Vagina (tissue), 2 donors: ENCODE measurements around the gene NTM. TPM values are rescaled to one million over a fixed set of nuclear protein-coding genes. Genes with fewer than 3 reads are reported as not detected.

Experiments
- DNase-seq, 2 donors: peaks; one replicate each; pipeline ENCODE4 v3.0.0-alpha.2; 2017; ENCODE audit errors: extremely low spot score in 2 of 2
- H3K27ac ChIP-seq: fragments of 200-600 bp; sonication (generic); one replicate; pipeline ENCODE4 v1.5.1; 2019
- H3K27me3 ChIP-seq: fragments of 200-600 bp; sonication (generic); one replicate; pipeline ENCODE4 v1.5.1; 2019
- H3K36me3 ChIP-seq, 2 donors: fragments of 200-600 bp; sonication (generic); one replicate each; pipeline ENCODE4 v1.5.1; 2017 to 2019
- H3K4me1 ChIP-seq: fragments of 200-600 bp; sonication (generic); one replicate; pipeline ENCODE4 v1.5.1; 2019
- H3K4me3 ChIP-seq, 2 donors: fragments of 200-600 bp; sonication (generic); 1 replicate in 1 of 2; 2 replicates in 1 of 2; pipeline ENCODE4 v1.5.1; 2016 to 2019
- H3K9me3 ChIP-seq: fragments of 200-600 bp; sonication (generic); one replicate; pipeline ENCODE4 v1.5.1; 2019
- POLR2A ChIP-seq, 2 donors: fragments of 450-650 bp; IDR thresholded peaks; one replicate each; pipeline ENCODE4 v1.6.1; 2017; ENCODE audit warnings: antibody characterized with exemption in 2 of 2, mild to moderate bottlenecking in 2 of 2, moderate library complexity in 2 of 2
- POLR2AphosphoS5 ChIP-seq, 2 donors: sonication (generic); formaldehyde crosslinking; IDR thresholded peaks; one replicate each; pipeline ENCODE4 v1.9.0; 2017; ENCODE audit warnings: antibody characterized with exemption in 2 of 2, mild to moderate bottlenecking in 2 of 2, low read depth in 1 of 2; ENCODE audit not compliant: insufficient read depth in 1 of 2
- intact Hi-C: fragments of 100-400 bp; cut with DNase I; formaldehyde crosslinking; loops from one replicate; pipeline ENCODE4 v1.15.1; 2023
- total RNA-seq: library from RNA; depleted of rRNA; stranded (reverse); fragments of >200 nt; gene quantifications from one replicate; pipeline ENCODE4 v1.2.3, GENCODE V29; 2016
- TF ChIP-seq, protein P1 (sequence below), 3 experiments: fragments of 450-650 bp in 2 of 3; fragments of 200-600 bp in 1 of 3; sonication (generic) in 1 of 3; IDR thresholded peaks; one replicate each; pipeline ENCODE4 v1.5.1; 2017 to 2019; ENCODE audit warnings: antibody characterized with exemption in 3 of 3, mild to moderate bottlenecking in 2 of 3, moderate library complexity in 2 of 3

Gene NTM
- total RNA-seq, 1 donor from 2014 or later: 4.2 TPM

GRCh38 chr11:131773626-131774025, 403.2 kb downstream of the NTM start:
- TF ChIP-seq, protein P1, sequence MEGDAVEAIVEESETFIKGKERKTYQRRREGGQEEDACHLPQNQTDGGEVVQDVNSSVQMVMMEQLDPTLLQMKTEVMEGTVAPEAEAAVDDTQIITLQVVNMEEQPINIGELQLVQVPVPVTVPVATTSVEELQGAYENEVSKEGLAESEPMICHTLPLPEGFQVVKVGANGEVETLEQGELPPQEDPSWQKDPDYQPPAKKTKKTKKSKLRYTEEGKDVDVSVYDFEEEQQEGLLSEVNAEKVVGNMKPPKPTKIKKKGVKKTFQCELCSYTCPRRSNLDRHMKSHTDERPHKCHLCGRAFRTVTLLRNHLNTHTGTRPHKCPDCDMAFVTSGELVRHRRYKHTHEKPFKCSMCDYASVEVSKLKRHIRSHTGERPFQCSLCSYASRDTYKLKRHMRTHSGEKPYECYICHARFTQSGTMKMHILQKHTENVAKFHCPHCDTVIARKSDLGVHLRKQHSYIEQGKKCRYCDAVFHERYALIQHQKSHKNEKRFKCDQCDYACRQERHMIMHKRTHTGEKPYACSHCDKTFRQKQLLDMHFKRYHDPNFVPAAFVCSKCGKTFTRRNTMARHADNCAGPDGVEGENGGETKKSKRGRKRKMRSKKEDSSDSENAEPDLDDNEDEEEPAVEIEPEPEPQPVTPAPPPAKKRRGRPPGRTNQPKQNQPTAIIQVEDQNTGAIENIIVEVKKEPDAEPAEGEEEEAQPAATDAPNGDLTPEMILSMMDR (IDR thresholded peaks at IDR 0.05): no peak
- TF ChIP-seq POLR2AphosphoS5 (IDR thresholded peaks at IDR 0.05; ENCODE audit: insufficient read depth in 1 of 2, low read depth in 1 of 2): no peak
- no peak for TF ChIP-seq POLR2A (IDR thresholded peaks at IDR 0.05)
- Histone ChIP-seq H3K36me3 (no peaks in the 10 kb centered on the region), H3K4me3 (no peak overlapping the region), H3K27me3 (no peaks in the 10 kb centered on the region), H3K27ac (no peak overlapping the region), H3K9me3 (no peaks in the 10 kb centered on the region), H3K4me1 (no peaks in the 10 kb centered on the region)
- intact Hi-C loops: no loop called here
- no peak for DNase-seq

DNA sequence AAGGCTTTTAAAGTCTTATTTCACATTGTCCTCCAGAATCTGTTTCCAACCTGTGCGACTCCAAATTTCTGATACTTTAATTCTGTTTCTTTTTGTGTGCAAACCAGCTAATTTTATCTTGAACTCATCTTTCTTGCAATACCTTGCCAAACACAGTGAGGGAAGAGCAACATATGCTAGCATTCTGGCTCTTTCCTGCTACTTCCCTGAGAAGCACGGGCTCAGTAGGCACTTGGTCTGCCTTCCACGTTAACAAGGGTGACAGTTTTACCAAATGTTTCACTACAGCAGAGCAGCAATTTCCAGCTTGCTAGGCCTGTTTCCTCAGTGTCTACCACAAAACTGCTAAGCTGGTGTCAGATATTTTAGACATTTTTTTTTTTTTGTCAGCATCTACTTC, 405.8 kb downstream of the NTM start:
- no peaks in the 10 kb centered on the region for H3K36me3 ChIP-seq
- H3K4me3 ChIP-seq: no peak overlapping the region
- no peak for DNase-seq
- H3K27ac ChIP-seq: no peak overlapping the region
- no peaks in the 10 kb centered on the region for H3K9me3 ChIP-seq
- intact Hi-C loops: no loop called here
- no peak for TF ChIP-seq POLR2AphosphoS5 (IDR thresholded peaks at IDR 0.05; ENCODE audit: insufficient read depth in 1 of 2, low read depth in 1 of 2)
- no peak for TF ChIP-seq POLR2A (IDR thresholded peaks at IDR 0.05)
- TF ChIP-seq, protein P1 (IDR thresholded peaks at IDR 0.05): no peak
- no peaks in the 10 kb centered on the region for H3K4me1 ChIP-seq
- H3K27me3 ChIP-seq: no peaks in the 10 kb centered on the region

GRCh38 chr11:131785801-131786200, 415.4 kb downstream of the NTM start:
- Histone ChIP-seq H3K4me3 (no peak overlapping the region), H3K4me1 (no peaks in the 10 kb centered on the region), H3K27ac (no peak overlapping the region), H3K36me3 (no peaks in the 10 kb centered on the region), H3K27me3 (no peaks in the 10 kb centered on the region), H3K9me3 (no peaks in the 10 kb centered on the region)
- intact Hi-C loops: no loop called here
- no peak for DNase-seq
- TF ChIP-seq, protein P1 (IDR thresholded peaks at IDR 0.05): no peak

- no peaks in the 10 kb centered on the region for H3K27me3 ChIP-seq
- intact Hi-C loops: no loop called here
- H3K9me3 ChIP-seq: no peaks in the 10 kb centered on the region
- no peaks in the 10 kb centered on the region for H3K36me3 ChIP-seq
- DNase-seq: no peak
- TF ChIP-seq POLR2A (IDR thresholded peaks at IDR 0.05): no peak
- TF ChIP-seq, protein P1 (IDR thresholded peaks at IDR 0.05): no peak
- TF ChIP-seq POLR2AphosphoS5 (IDR thresholded peaks at IDR 0.05; ENCODE audit: insufficient read depth in 1 of 2, low read depth in 1 of 2): no peak
- no peaks in the 10 kb centered on the region for H3K4me1 ChIP-seq
- H3K27ac ChIP-seq: no peak overlapping the region
- no peak overlapping the region for H3K4me3 ChIP-seq
These were observed 416.7 kb downstream of the NTM start for GRCh38 chr11:131787119-131787518.

- Histone ChIP-seq H3K36me3 (no peaks in the 10 kb centered on the region), H3K27ac (no peak overlapping the region), H3K9me3 (no peaks in the 10 kb centered on the region), H3K4me1 (no peaks in the 10 kb centered on the region), H3K4me3 (no peak overlapping the region), H3K27me3 (no peaks in the 10 kb centered on the region)
- intact Hi-C loops: no loop called here
- DNase-seq: no peak
- TF ChIP-seq, protein P1 (IDR thresholded peaks at IDR 0.05): no peak
- no peak for TF ChIP-seq POLR2A (IDR thresholded peaks at IDR 0.05)
- no peak for TF ChIP-seq POLR2AphosphoS5 (IDR thresholded peaks at IDR 0.05; ENCODE audit: insufficient read depth in 1 of 2, low read depth in 1 of 2)
These were observed 420.2 kb downstream of the NTM start for GRCh38 chr11:131790586-131790985.
